Smooth muscle cell (in vitro differentiated cells): ENCODE results near the gene SP140L. TPM values are rescaled to one million over a fixed set of nuclear protein-coding genes. Genes with fewer than 3 reads are reported as not detected.
"Not testable (repeated sequence)": the region's sequence is repeated elsewhere in the genome, so short reads cannot be mapped to it uniquely, and the experiment has no call there.

ENCODE experiments used
- DNase-seq: peaks from one replicate; lab custom pipeline; 2025; ENCODE audit not compliant: unreplicated experiment; lab: John Stamatoyannopoulos, UW
- H2AFZ ChIP-seq: fragments of 200-600 bp; sonication (generic); 2 replicates; pipeline ENCODE4 v1.6.0; 2016; ENCODE audit warnings: antibody characterized with exemption, low read depth, mild to moderate bottlenecking
- H3F3A ChIP-seq: fragments of 200-600 bp; sonication (generic); 2 replicates; pipeline ENCODE4 v1.6.0; 2017; ENCODE audit warnings: antibody characterized with exemption, low read depth
- H3K27ac ChIP-seq: fragments of 200-600 bp; sonication (generic); 2 replicates; pipeline ENCODE4 v1.5.1; 2016; ENCODE audit warnings: low read depth, mild to moderate bottlenecking
- H3K27me3 ChIP-seq: fragments of 200-600 bp; sonication (generic); 2 replicates; pipeline ENCODE4 v1.6.1; 2016; ENCODE audit warnings: low read depth, mild to moderate bottlenecking
- H3K36me3 ChIP-seq: fragments of 200-600 bp; sonication (generic); 2 replicates; pipeline ENCODE4 v1.5.1; 2016; ENCODE audit warnings: low read depth
- H3K4me1 ChIP-seq: fragments of 200-600 bp; sonication (generic); 2 replicates; pipeline ENCODE4 v1.5.1; 2016; ENCODE audit warnings: low read depth
- H3K4me2 ChIP-seq: fragments of 200-600 bp; sonication (generic); 2 replicates; pipeline ENCODE4 v1.6.0; 2016; ENCODE audit warnings: mild to moderate bottlenecking
- H3K4me3 ChIP-seq: fragments of 200-600 bp; sonication (generic); 2 replicates; pipeline ENCODE4 v1.5.1; 2016; ENCODE audit warnings: mild to moderate bottlenecking
- H3K79me2 ChIP-seq: fragments of 200-600 bp; sonication (generic); 2 replicates; pipeline ENCODE4 v1.6.0; 2016; ENCODE audit warnings: low read depth, mild to moderate bottlenecking
- H3K9ac ChIP-seq: fragments of 200-600 bp; sonication (generic); 2 replicates; pipeline ENCODE4 v1.6.0; 2016; ENCODE audit warnings: low read depth
- H3K9me3 ChIP-seq: fragments of 200-600 bp; sonication (generic); replicated peaks from 2 replicates; pipeline ENCODE4 v1.5.1; 2016; ENCODE audit warnings: low read depth
- H4K20me1 ChIP-seq: fragments of 200-600 bp; sonication (generic); 2 replicates; pipeline ENCODE4 v1.6.0; 2016; ENCODE audit warnings: low read depth
- CTCF ChIP-seq: fragments of 200-600 bp; sonication (generic); IDR thresholded peaks from 2 replicates; pipeline ENCODE4 v1.5.1; 2017; ENCODE audit warnings: borderline replicate concordance, mild to moderate bottlenecking, antibody characterized with exemption; ENCODE audit not compliant: insufficient read depth, poor library complexity, severe bottlenecking
- WGBS: methylation state at CpG from one replicate; pipeline ENCODE4 v1.1.7; 2016; ENCODE audit warnings: low lambda C conversion rate; 5-methylcytosine and 5-hydroxymethylcytosine counted together
- polyA plus RNA-seq: library from polyadenylated mRNA; unstranded; fragments of >200 nt; fragmentation: Nextera tagmentation; extraction: Ambion mirVana; gene quantifications from 2 replicates; pipeline ENCODE4 v1.2.1, GENCODE V29; 2016
- total RNA-seq: library from RNA; depleted of rRNA; stranded (reverse); fragments of >200 nt; gene quantifications from 2 replicates; pipeline ENCODE4 v1.2.3, GENCODE V29; 2014

Gene SP140L
- total and polyA plus RNA-seq, 2 experiments from 2014 or later = 0.90 to 1.6 TPM

- Histone ChIP-seq H4K20me1 (no peaks in the 10 kb centered on the region), H3K27ac (no peak overlapping the region), H2AFZ (no peak overlapping the region), H3K9me3 (no peaks in the 10 kb centered on the region), H3K36me3 (no peaks in the 10 kb centered on the region), H3K4me3 (no peak overlapping the region), H3K4me1 (no peaks in the 10 kb centered on the region), H3F3A (no peaks in the 10 kb centered on the region), H3K4me2 (no peak overlapping the region), H3K9ac (no peak overlapping the region), H3K27me3 (peaks cover 10% of the 10 kb centered on the region), H3K79me2 (no peaks in the 10 kb centered on the region)
- DNase-seq = no peak
- 85% methylated on average over 3 of the region's 3 CpGs for WGBS
- no peak for TF ChIP-seq CTCF
Observed at GRCh38 chr2:230408244-230408842, 81.3 kb downstream of the SP140L start.

GRCh38 chr2:230409316-230409715 lies 82.3 kb downstream of the SP140L start:
- H3K4me3 ChIP-seq, H3K36me3 ChIP-seq, H3K9ac ChIP-seq, H2AFZ ChIP-seq, H3F3A ChIP-seq, H3K9me3 ChIP-seq, H4K20me1 ChIP-seq, H3K27ac ChIP-seq, H3K79me2 ChIP-seq, DNase-seq, H3K4me2 ChIP-seq, H3K4me1 ChIP-seq: not testable (repeated sequence)
- WGBS = 80% methylated on average over 2 of the region's 2 CpGs
- H3K27me3 ChIP-seq = peaks cover 10% of the 10 kb centered on the region

GRCh38 chr2:230410263-230410662 lies 83.3 kb downstream of the SP140L start:
- 100% methylated on average over 1 of the region's 1 CpG for WGBS
- no peak overlapping the region for H3K4me2 ChIP-seq
- no peaks in the 10 kb centered on the region for H3K4me1 ChIP-seq
- no peak overlapping the region for H3K27ac ChIP-seq
- no peaks in the 10 kb centered on the region for H3F3A ChIP-seq
- H3K9me3 ChIP-seq = no peaks in the 10 kb centered on the region
- H4K20me1 ChIP-seq = no peaks in the 10 kb centered on the region
- no peak overlapping the region for H3K9ac ChIP-seq
- H3K27me3 ChIP-seq = peaks cover 10% of the 10 kb centered on the region
- no peak for DNase-seq
- no peak for TF ChIP-seq CTCF
- H3K79me2 ChIP-seq = no peaks in the 10 kb centered on the region
- H3K36me3 ChIP-seq = no peaks in the 10 kb centered on the region
- H3K4me3 ChIP-seq = no peak overlapping the region
- H2AFZ ChIP-seq = no peak overlapping the region

- peak overlapping the region; percentile 95 for H3K4me2 ChIP-seq
- no peak for DNase-seq
- H3K9me3 ChIP-seq = no peaks in the 10 kb centered on the region
- H3K9ac ChIP-seq = peak overlapping the region; percentile 69
- H3F3A ChIP-seq = no peaks in the 10 kb centered on the region
- H2AFZ ChIP-seq = peak overlapping the region; percentile 98
- no peaks in the 10 kb centered on the region for H3K36me3 ChIP-seq
- H3K27me3 ChIP-seq = peaks cover 10% of the 10 kb centered on the region
- no peaks in the 10 kb centered on the region for H3K79me2 ChIP-seq
- H4K20me1 ChIP-seq = no peaks in the 10 kb centered on the region
- 72% methylated on average over 16 of the region's 16 CpGs for WGBS
- no peak for TF ChIP-seq CTCF
- peak overlapping the region; percentile 89 for H3K4me3 ChIP-seq
- H3K4me1 ChIP-seq = no peaks in the 10 kb centered on the region
- no peak overlapping the region for H3K27ac ChIP-seq
Observed at GRCh38 chr2:230410861-230411569, 84.0 kb downstream of the SP140L start.
